Measurements from ENCODE around the gene HES2. TPM values are rescaled to one million over a fixed set of nuclear protein-coding genes. Genes with fewer than 3 reads are reported as not detected.

Gene HES2
- total and polyA plus RNA-seq, 2 donors (not counting 1 experiment from before 2014, with no cell fraction given) = 0.50 TPM; not detected in 1

DNA sequence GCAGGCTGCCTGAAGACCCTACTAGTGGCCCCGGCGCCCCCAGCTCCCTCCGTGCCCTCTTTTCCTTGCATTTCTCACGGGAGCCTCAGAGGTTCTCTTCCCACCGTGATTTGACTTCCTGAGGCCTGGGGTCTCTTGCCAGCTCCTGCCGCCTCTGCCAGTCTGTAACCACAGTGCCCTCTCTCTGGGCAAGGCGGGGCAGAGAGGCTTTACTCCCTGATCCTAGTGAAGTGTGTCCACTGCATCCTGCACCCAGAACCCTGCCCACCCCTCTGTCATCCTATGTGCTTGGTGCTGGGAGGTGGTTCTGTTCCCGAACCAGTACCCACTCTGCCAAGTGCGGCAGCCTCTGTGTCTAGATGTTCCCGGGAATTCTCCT is 7.2 kb upstream of the HES2 start:
- H3K36me3 ChIP-seq (ENCODE audit: control insufficient read depth, insufficient read depth, low read length) = no peaks in the 10 kb centered on the region
- H3K4me2 ChIP-seq (ENCODE audit: extremely low read depth, insufficient read depth, low read length) = no peak overlapping the region
- DNase-seq (ENCODE audit: low read depth in 2 of 2) = no peak
- no peaks in the 10 kb centered on the region for H3K9me3 ChIP-seq (ENCODE audit: control insufficient read depth, insufficient read depth, low read depth, low read length)
- H3K4me1 ChIP-seq (ENCODE audit: control insufficient read depth, extremely low read depth, insufficient read depth, low read length) = no peaks in the 10 kb centered on the region
- H3K4me3 ChIP-seq (replicated peaks in 1 of 4; ENCODE audit: control extremely low read depth in 1 of 4, insufficient read depth in 1 of 4, low read depth in 3 of 4, low read length in 4 of 4) = no peak overlapping the region
- H4K20me1 ChIP-seq (ENCODE audit: control insufficient read depth, extremely low read depth, insufficient read depth, low read length) = no peaks in the 10 kb centered on the region
- no peak for TF ChIP-seq EZH2 (IDR thresholded peaks at IDR 0.05; ENCODE audit: low read length, missing control alignments)
- TF ChIP-seq, protein P1, sequence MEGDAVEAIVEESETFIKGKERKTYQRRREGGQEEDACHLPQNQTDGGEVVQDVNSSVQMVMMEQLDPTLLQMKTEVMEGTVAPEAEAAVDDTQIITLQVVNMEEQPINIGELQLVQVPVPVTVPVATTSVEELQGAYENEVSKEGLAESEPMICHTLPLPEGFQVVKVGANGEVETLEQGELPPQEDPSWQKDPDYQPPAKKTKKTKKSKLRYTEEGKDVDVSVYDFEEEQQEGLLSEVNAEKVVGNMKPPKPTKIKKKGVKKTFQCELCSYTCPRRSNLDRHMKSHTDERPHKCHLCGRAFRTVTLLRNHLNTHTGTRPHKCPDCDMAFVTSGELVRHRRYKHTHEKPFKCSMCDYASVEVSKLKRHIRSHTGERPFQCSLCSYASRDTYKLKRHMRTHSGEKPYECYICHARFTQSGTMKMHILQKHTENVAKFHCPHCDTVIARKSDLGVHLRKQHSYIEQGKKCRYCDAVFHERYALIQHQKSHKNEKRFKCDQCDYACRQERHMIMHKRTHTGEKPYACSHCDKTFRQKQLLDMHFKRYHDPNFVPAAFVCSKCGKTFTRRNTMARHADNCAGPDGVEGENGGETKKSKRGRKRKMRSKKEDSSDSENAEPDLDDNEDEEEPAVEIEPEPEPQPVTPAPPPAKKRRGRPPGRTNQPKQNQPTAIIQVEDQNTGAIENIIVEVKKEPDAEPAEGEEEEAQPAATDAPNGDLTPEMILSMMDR (conservative IDR thresholded peaks at IDR 0.05 in 1 of 2, IDR thresholded peaks at IDR 0.05 in 1 of 2; ENCODE audit: low read depth in 1 of 2, low read length in 2 of 2) = no peak
- no peaks in the 10 kb centered on the region for H3K79me2 ChIP-seq (ENCODE audit: control insufficient read depth, insufficient read depth, low read length)
- peaks cover 34% of the 10 kb centered on the region for H3K27me3 ChIP-seq (ENCODE audit: control insufficient read depth, insufficient read depth, low read length)
- H3K27ac ChIP-seq (ENCODE audit: insufficient read depth, low read length) = no peak overlapping the region
- no peak overlapping the region for H2AFZ ChIP-seq (ENCODE audit: low read length)
- no peak overlapping the region for H3K9ac ChIP-seq (ENCODE audit: insufficient read depth, low read length)

DNA sequence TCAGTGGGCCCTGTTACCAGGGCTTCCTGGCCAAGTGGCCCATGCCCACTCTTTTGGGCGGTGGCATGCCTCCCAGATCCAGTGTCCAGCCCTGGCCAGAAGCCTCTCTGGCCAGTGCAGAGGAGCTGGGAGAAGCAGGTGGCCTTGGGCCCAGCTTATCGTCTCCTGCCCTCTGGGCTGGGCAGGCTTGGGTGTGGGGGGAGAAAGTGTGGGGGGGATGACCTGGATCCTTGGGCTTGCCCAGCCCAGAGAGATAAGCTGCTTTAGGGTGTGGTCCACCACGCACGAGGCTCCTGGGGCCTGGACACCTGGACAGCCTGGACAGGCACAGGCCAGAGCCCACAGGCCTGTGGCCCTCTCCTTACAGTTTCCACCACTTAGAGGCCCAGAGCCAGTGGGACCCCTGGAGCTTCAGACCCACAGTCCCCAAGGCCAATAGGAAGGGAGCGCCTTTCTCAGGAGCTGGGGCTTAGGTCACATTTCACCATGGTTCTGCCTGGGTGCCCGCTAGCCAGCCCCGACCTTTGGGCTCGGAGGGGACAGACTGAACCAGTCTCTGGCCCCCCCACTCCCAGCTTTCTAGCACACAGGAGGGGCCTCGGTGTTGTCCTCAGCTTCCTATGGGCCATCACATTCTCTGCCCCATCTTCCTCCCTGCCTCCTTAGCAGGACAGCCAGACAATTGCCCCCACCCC is 6.7 kb upstream of the HES2 start:
- no peak overlapping the region for H3K4me2 ChIP-seq (ENCODE audit: extremely low read depth, insufficient read depth, low read length)
- no peak for DNase-seq (ENCODE audit: low read depth in 2 of 2)
- H3K9me3 ChIP-seq (ENCODE audit: control insufficient read depth, insufficient read depth, low read depth, low read length) = no peaks in the 10 kb centered on the region
- no peaks in the 10 kb centered on the region for H3K4me1 ChIP-seq (ENCODE audit: control insufficient read depth, extremely low read depth, insufficient read depth, low read length)
- no peaks in the 10 kb centered on the region for H4K20me1 ChIP-seq (ENCODE audit: control insufficient read depth, extremely low read depth, insufficient read depth, low read length)
- no peak overlapping the region for H3K9ac ChIP-seq (ENCODE audit: insufficient read depth, low read length)
- no peak overlapping the region for H2AFZ ChIP-seq (ENCODE audit: low read length)
- TF ChIP-seq, protein P1 (conservative IDR thresholded peaks at IDR 0.05 in 1 of 2, IDR thresholded peaks at IDR 0.05 in 1 of 2; ENCODE audit: low read depth in 1 of 2, low read length in 2 of 2) = no peak
- no peak for TF ChIP-seq EZH2 (IDR thresholded peaks at IDR 0.05; ENCODE audit: low read length, missing control alignments)
- no peaks in the 10 kb centered on the region for H3K79me2 ChIP-seq (ENCODE audit: control insufficient read depth, insufficient read depth, low read length)
- H3K27me3 ChIP-seq (ENCODE audit: control insufficient read depth, insufficient read depth, low read length) = peaks cover 37% of the 10 kb centered on the region
- H3K27ac ChIP-seq (ENCODE audit: insufficient read depth, low read length) = no peak overlapping the region
- no peaks in the 10 kb centered on the region for H3K36me3 ChIP-seq (ENCODE audit: control insufficient read depth, insufficient read depth, low read length)
- H3K4me3 ChIP-seq (replicated peaks in 1 of 4; ENCODE audit: control extremely low read depth in 1 of 4, insufficient read depth in 1 of 4, low read depth in 3 of 4, low read length in 4 of 4) = no peak overlapping the region

DNA sequence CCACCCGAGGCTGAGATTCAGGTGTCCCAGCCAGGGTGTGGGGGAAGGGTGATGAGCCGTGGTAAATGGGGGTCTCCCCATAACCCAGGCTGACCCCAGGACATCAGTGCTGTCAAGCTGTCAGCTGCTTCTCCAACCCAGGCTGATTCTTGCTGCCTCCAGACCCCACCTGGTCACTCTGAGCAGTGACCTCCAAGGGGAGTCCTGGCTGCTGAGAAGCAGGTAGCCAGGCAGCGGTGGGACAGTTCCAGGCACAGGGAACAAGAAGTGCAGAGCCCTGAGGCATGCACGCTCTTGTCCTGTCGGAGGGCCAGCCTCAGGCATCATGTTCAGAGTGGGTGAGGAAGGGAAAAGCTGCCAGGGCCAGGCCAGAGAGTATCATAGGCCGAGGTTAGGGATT is 5.9 kb upstream of the HES2 start:
- TF ChIP-seq, protein P1 (conservative IDR thresholded peaks at IDR 0.05 in 1 of 2, IDR thresholded peaks at IDR 0.05 in 1 of 2; ENCODE audit: low read depth in 1 of 2, low read length in 2 of 2) = no peak
- no peak for TF ChIP-seq EZH2 (IDR thresholded peaks at IDR 0.05; ENCODE audit: low read length, missing control alignments)
- Histone ChIP-seq H3K9me3 (ENCODE audit: control insufficient read depth, insufficient read depth, low read depth, low read length) (no peaks in the 10 kb centered on the region), H2AFZ (ENCODE audit: low read length) (no peak overlapping the region), H3K79me2 (ENCODE audit: control insufficient read depth, insufficient read depth, low read length) (no peaks in the 10 kb centered on the region), H3K27ac (ENCODE audit: insufficient read depth, low read length) (no peak overlapping the region), H3K27me3 (ENCODE audit: control insufficient read depth, insufficient read depth, low read length) (peaks cover 42% of the 10 kb centered on the region), H3K4me1 (ENCODE audit: control insufficient read depth, extremely low read depth, insufficient read depth, low read length) (no peaks in the 10 kb centered on the region), H3K4me2 (ENCODE audit: extremely low read depth, insufficient read depth, low read length) (no peak overlapping the region), H3K9ac (ENCODE audit: insufficient read depth, low read length) (no peak overlapping the region), H3K36me3 (ENCODE audit: control insufficient read depth, insufficient read depth, low read length) (no peaks in the 10 kb centered on the region), H3K4me3 (replicated peaks in 1 of 4; ENCODE audit: control extremely low read depth in 1 of 4, insufficient read depth in 1 of 4, low read depth in 3 of 4, low read length in 4 of 4) (no peak overlapping the region), H4K20me1 (ENCODE audit: control insufficient read depth, extremely low read depth, insufficient read depth, low read length) (no peaks in the 10 kb centered on the region)
- DNase-seq (ENCODE audit: low read depth in 2 of 2) = no peak

Data from fibroblast of lung (primary cell).